Karpas-422 (cell line): Measurements from ENCODE around the gene EFNA5. TPM values are rescaled to one million over a fixed set of nuclear protein-coding genes. Genes with fewer than 3 reads are reported as not detected.

Source experiments
- DNase-seq: peaks from one replicate; pipeline ENCODE4 v3.0.0-alpha.2; 2015
- H2AFZ ChIP-seq: fragments of 200-600 bp; sonication (generic); 2 replicates; pipeline ENCODE4 v1.6.1; 2014; ENCODE audit warnings: antibody characterized with exemption, low read length, mixed read lengths
- H3K27ac ChIP-seq: fragments of 200-600 bp; sonication (generic); 2 replicates; pipeline ENCODE4 v1.5.1; 2014; ENCODE audit warnings: mild to moderate bottlenecking, low read length, moderate library complexity
- H3K27me3 ChIP-seq: fragments of 200-600 bp; sonication (generic); 2 replicates; pipeline ENCODE4 v1.6.1; 2014; ENCODE audit warnings: low read length, mixed read lengths
- H3K36me3 ChIP-seq: fragments of 200-600 bp; sonication (generic); 2 replicates; pipeline ENCODE4 v1.6.1; 2014; ENCODE audit warnings: low read length, mixed read lengths; ENCODE audit not compliant: insufficient read depth
- H3K4me1 ChIP-seq: fragments of 200-600 bp; sonication (generic); 2 replicates; pipeline ENCODE4 v1.6.1; 2014; ENCODE audit warnings: mild to moderate bottlenecking, low read length, mixed read lengths
- H3K4me2 ChIP-seq: fragments of 200-600 bp; sonication (generic); 2 replicates; pipeline ENCODE4 v1.6.1; 2014; ENCODE audit warnings: low read length, low read depth, mild to moderate bottlenecking; ENCODE audit not compliant: poor library complexity, severe bottlenecking
- H3K4me3 ChIP-seq: fragments of 200-600 bp; sonication (generic); 2 replicates; pipeline ENCODE4 v1.5.1; 2014; ENCODE audit warnings: mild to moderate bottlenecking, antibody characterized with exemption, low read length, mixed read lengths
- H3K79me2 ChIP-seq: fragments of 200-600 bp; sonication (generic); 2 replicates; pipeline ENCODE4 v1.6.1; 2014; ENCODE audit warnings: mild to moderate bottlenecking, low read length, mixed read lengths
- H3K9ac ChIP-seq: fragments of 200-600 bp; sonication (generic); 2 replicates; pipeline ENCODE4 v1.6.0; 2014; ENCODE audit warnings: low read length
- H3K9me2 ChIP-seq: fragments of 200-600 bp; sonication (generic), shearing (Covaris generic); replicated peaks from 2 replicates; pipeline ENCODE4 v1.6.0; 2014; ENCODE audit warnings: mild to moderate bottlenecking, low read length, moderate library complexity; ENCODE audit not compliant: insufficient read depth
- H3K9me3 ChIP-seq: fragments of 300-700, 200-600 bp; sonication (generic); 2 replicates; pipeline ENCODE4 v1.6.1; 2014; ENCODE audit warnings: low read length, mixed read lengths
- H4K20me1 ChIP-seq: fragments of 200-600 bp; sonication (generic); 2 replicates; pipeline ENCODE4 v1.6.1; 2014; ENCODE audit warnings: mild to moderate bottlenecking, antibody characterized with exemption, low read length, low read depth; ENCODE audit not compliant: insufficient read depth
- total RNA-seq: library from RNA; depleted of rRNA; stranded (reverse); fragments of >200 nt; shearing (Covaris generic); gene quantifications from 2 replicates; pipeline ENCODE4 v1.2.3, GENCODE V29; 2014; ENCODE audit warnings: low replicate concordance

EFNA5 gene
- total RNA-seq, 1 experiment from 2014 or later: not detected

GRCh38 chr5:107565791-107566767 is 104.7 kb downstream of the EFNA5 start:
- Histone ChIP-seq H3K9ac (no peak overlapping the region), H4K20me1 (no peaks in the 10 kb centered on the region), H3K9me3 (no peaks in the 10 kb centered on the region), H3K79me2 (no peaks in the 10 kb centered on the region), H3K36me3 (no peaks in the 10 kb centered on the region), H3K9me2 (no peaks in the 10 kb centered on the region), H3K4me3 (no peak overlapping the region), H3K27me3 (no peaks in the 10 kb centered on the region), H2AFZ (no peak overlapping the region), H3K27ac (no peak overlapping the region), H3K4me2 (no peak overlapping the region), H3K4me1 (no peaks in the 10 kb centered on the region)
- no peak for DNase-seq

DNA sequence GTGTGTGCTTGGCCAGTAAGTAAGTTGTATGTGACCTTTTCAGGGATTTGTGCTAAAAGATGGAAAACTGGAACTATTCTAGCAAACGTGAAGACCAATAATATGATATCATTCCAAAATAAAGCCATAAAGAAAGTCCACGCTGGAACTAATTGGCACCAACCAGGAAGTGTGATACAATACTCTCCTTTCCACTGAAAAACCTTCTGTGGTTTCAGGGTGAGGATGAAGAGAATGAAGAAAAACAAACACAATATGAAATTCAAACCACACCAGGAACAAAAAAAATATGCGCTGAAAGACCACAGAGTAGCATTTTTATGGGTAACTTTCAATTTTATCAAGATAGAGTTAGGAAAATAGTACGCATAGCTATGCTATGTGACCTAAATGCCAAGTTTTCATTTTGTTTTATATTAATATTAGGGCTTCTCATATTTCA is 105.8 kb downstream of the EFNA5 start:
- no peaks in the 10 kb centered on the region for H3K36me3 ChIP-seq
- no peaks in the 10 kb centered on the region for H4K20me1 ChIP-seq
- H3K79me2 ChIP-seq: no peaks in the 10 kb centered on the region
- no peaks in the 10 kb centered on the region for H3K9me2 ChIP-seq
- H3K27ac ChIP-seq: no peak overlapping the region
- no peak overlapping the region for H2AFZ ChIP-seq
- DNase-seq: no peak
- no peak overlapping the region for H3K9ac ChIP-seq
- H3K4me3 ChIP-seq: no peak overlapping the region
- no peak overlapping the region for H3K4me2 ChIP-seq
- H3K9me3 ChIP-seq: no peaks in the 10 kb centered on the region
- H3K4me1 ChIP-seq: no peaks in the 10 kb centered on the region
- no peaks in the 10 kb centered on the region for H3K27me3 ChIP-seq

- H3K4me2 ChIP-seq: no peak overlapping the region
- H3K9ac ChIP-seq: no peak overlapping the region
- H3K9me3 ChIP-seq: no peaks in the 10 kb centered on the region
- H2AFZ ChIP-seq: no peak overlapping the region
- H3K4me3 ChIP-seq: no peak overlapping the region
- H3K79me2 ChIP-seq: no peaks in the 10 kb centered on the region
- no peak overlapping the region for H3K27ac ChIP-seq
- no peak for DNase-seq
- H4K20me1 ChIP-seq: no peaks in the 10 kb centered on the region
- H3K27me3 ChIP-seq: no peaks in the 10 kb centered on the region
- no peaks in the 10 kb centered on the region for H3K36me3 ChIP-seq
- H3K9me2 ChIP-seq: no peaks in the 10 kb centered on the region
- no peaks in the 10 kb centered on the region for H3K4me1 ChIP-seq
These were observed 106.7 kb downstream of the EFNA5 start for GRCh38 chr5:107563959-107564544.

GRCh38 chr5:107560377-107560776 is 110.4 kb downstream of the EFNA5 start:
- Histone ChIP-seq H2AFZ (no peak overlapping the region), H4K20me1 (no peaks in the 10 kb centered on the region), H3K9me3 (no peaks in the 10 kb centered on the region), H3K4me1 (no peaks in the 10 kb centered on the region), H3K27ac (no peak overlapping the region), H3K9ac (no peak overlapping the region), H3K79me2 (no peaks in the 10 kb centered on the region), H3K9me2 (no peaks in the 10 kb centered on the region), H3K27me3 (no peaks in the 10 kb centered on the region), H3K4me2 (no peak overlapping the region), H3K4me3 (no peak overlapping the region), H3K36me3 (no peaks in the 10 kb centered on the region)
- DNase-seq: no peak

GRCh38 chr5:107558823-107559375 is 111.8 kb downstream of the EFNA5 start:
- no peaks in the 10 kb centered on the region for H3K4me1 ChIP-seq
- no peaks in the 10 kb centered on the region for H3K27me3 ChIP-seq
- no peaks in the 10 kb centered on the region for H3K36me3 ChIP-seq
- no peaks in the 10 kb centered on the region for H3K9me3 ChIP-seq
- H3K4me2 ChIP-seq: no peak overlapping the region
- no peak for DNase-seq
- H3K9ac ChIP-seq: no peak overlapping the region
- no peak overlapping the region for H2AFZ ChIP-seq
- no peaks in the 10 kb centered on the region for H3K9me2 ChIP-seq
- H3K79me2 ChIP-seq: no peaks in the 10 kb centered on the region
- H4K20me1 ChIP-seq: no peaks in the 10 kb centered on the region
- H3K27ac ChIP-seq: no peak overlapping the region
- H3K4me3 ChIP-seq: no peak overlapping the region

- H3K9ac ChIP-seq: no peak overlapping the region
- H4K20me1 ChIP-seq: no peaks in the 10 kb centered on the region
- H3K27me3 ChIP-seq: no peaks in the 10 kb centered on the region
- no peaks in the 10 kb centered on the region for H3K36me3 ChIP-seq
- no peak overlapping the region for H3K4me2 ChIP-seq
- DNase-seq: no peak
- H3K9me2 ChIP-seq: no peaks in the 10 kb centered on the region
- no peak overlapping the region for H2AFZ ChIP-seq
- H3K27ac ChIP-seq: no peak overlapping the region
- no peaks in the 10 kb centered on the region for H3K79me2 ChIP-seq
- no peaks in the 10 kb centered on the region for H3K4me1 ChIP-seq
- no peaks in the 10 kb centered on the region for H3K9me3 ChIP-seq
- H3K4me3 ChIP-seq: no peak overlapping the region
These were observed 113.6 kb downstream of the EFNA5 start for GRCh38 chr5:107557051-107557658.

DNA sequence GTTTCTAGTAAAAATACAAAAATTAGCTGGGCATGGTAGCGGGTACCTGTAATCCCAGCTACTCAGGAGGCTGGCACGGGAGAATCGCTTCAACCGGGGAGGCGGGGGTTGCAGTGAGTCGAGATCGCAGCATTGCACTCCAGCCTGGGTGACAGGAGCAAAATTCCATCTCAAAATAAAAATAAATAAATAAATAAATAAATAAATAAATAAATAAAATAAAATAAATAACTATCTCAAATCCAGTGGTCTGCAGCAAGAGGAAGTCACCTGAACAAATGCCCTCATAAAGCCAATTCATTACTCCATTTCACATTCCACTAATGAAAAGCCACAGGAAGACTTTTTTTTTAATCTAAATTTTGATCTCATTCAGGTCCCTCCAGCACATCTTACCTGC is 114.2 kb downstream of the EFNA5 start:
- DNase-seq: no peak
- H3K36me3 ChIP-seq: no peaks in the 10 kb centered on the region
- H3K9ac ChIP-seq: no peak overlapping the region
- H4K20me1 ChIP-seq: no peaks in the 10 kb centered on the region
- H2AFZ ChIP-seq: no peak overlapping the region
- H3K4me1 ChIP-seq: no peaks in the 10 kb centered on the region
- no peak overlapping the region for H3K4me2 ChIP-seq
- no peaks in the 10 kb centered on the region for H3K9me2 ChIP-seq
- H3K27ac ChIP-seq: no peak overlapping the region
- no peaks in the 10 kb centered on the region for H3K27me3 ChIP-seq
- no peaks in the 10 kb centered on the region for H3K79me2 ChIP-seq
- H3K4me3 ChIP-seq: no peak overlapping the region
- no peaks in the 10 kb centered on the region for H3K9me3 ChIP-seq
